Left lung (tissue), 10 donors: ENCODE data around the gene UBE2E2. TPM values are rescaled to one million over a fixed set of nuclear protein-coding genes. Genes with fewer than 3 reads are reported as not detected.

Source experiments
- ATAC-seq: fragments of 200-7000 bp; cut with Tn5 transposase; one replicate; pipeline ENCODE4 v1.9.1; 2020; ENCODE audit warnings: moderate library complexity
- DNase-seq, 4 donors: peaks; one replicate each; pipeline ENCODE4 v3.0.0-alpha.2; 2013 to 2020
- H3K27ac ChIP-seq, 2 donors: fragments of 200-600 bp; sonication (generic) in 1 of 2; one replicate each; pipeline versions ENCODE4 v1.5.0 to v1.8.0; 2020 to 2021
- H3K27me3 ChIP-seq, 2 donors: fragments of 200-600 bp; sonication (generic) in 1 of 2; one replicate each; pipeline versions ENCODE4 v1.5.0 to v1.8.0; 2020 to 2021
- H3K36me3 ChIP-seq, 2 donors: fragments of 200-600 bp; sonication (generic) in 1 of 2; one replicate each; pipeline versions ENCODE4 v1.5.0 to v1.8.0; 2020 to 2021
- H3K4me1 ChIP-seq, 2 donors: fragments of 200-600 bp; one replicate each; pipeline ENCODE4 v1.8.0; 2021
- H3K4me3 ChIP-seq, 2 donors: fragments of 200-600 bp; sonication (generic) in 1 of 2; one replicate each; pipeline versions ENCODE4 v1.5.0 to v1.8.0; 2020 to 2021; ENCODE audit warnings: mild to moderate bottlenecking in 1 of 2
- H3K9me3 ChIP-seq, 2 donors: fragments of 200-600 bp; sonication (generic) in 1 of 2; one replicate each; pipeline versions ENCODE4 v1.5.0 to v1.8.0; 2020 to 2021
- intact Hi-C, 2 donors: fragments of 100-400 bp; cut with DNase I; formaldehyde crosslinking; loops; one replicate each; pipeline versions ENCODE4 v1.11.2 to v1.14.2; 2022
- polyA plus RNA-seq, 6 donors: library from polyadenylated mRNA; unstranded; fragments of 120-200 nt; gene quantifications; one replicate each; pipeline ENCODE4 v1.2.1, GENCODE V29; 2013; ENCODE audit not compliant: insufficient read length in 6 of 6
- total RNA-seq, 2 donors: library from RNA; stranded (reverse); fragmentation: NEBNext Ultra II Directional; extraction: Animal tissue kit (Norgen Biotek cat#: 25700); gene quantifications; one replicate each; pipeline ENCODE4 v1.2.1, GENCODE V29; 2021
- TF ChIP-seq, protein P1 (sequence below), 2 donors: fragments of 200-600 bp; sonication (generic) in 1 of 2; IDR thresholded peaks; one replicate each; pipeline versions ENCODE4 v1.5.0 to v1.8.0; 2021; ENCODE audit warnings: antibody characterized with exemption in 2 of 2
- donor health status: DM: no; HTN: yes; CAD: no.
- donor health status: DM: no; HTN: no; CAD: no.

UBE2E2 gene
- total and polyA plus RNA-seq, 8 donors = 42.3 to 55.6 (median 47.5) TPM

DNA sequence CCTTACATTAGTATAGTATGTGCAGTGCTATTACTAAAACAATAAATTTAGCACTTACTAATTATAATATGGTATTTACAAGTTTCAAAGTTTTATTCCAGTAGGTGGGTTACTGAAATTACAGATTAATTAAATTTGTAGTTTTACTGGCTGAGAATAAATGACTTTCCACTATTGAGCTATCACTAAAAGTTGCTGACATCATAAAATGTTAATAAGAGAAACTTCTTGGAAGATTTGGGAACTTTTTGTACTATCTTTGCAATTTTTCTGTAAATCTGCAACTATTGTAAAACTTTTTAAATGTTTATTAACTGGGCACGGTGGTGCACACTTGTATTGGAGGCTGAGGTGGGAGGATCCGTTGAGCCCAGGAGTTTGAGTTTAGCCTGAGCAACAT, 247.7 kb downstream of the UBE2E2 start:
- DNase-seq (no peak), ATAC-seq (no peak)
- Histone ChIP-seq H3K4me1 (peaks cover 0 to 9% of the 10 kb centered on the region in 2 donors), H3K36me3 (no peaks in the 10 kb centered on the region), H3K27ac (no peak overlapping the region), H3K9me3 (no peaks in the 10 kb centered on the region), H3K4me3 (no peak overlapping the region), H3K27me3 (no peaks in the 10 kb centered on the region)
- TF ChIP-seq, protein P1, sequence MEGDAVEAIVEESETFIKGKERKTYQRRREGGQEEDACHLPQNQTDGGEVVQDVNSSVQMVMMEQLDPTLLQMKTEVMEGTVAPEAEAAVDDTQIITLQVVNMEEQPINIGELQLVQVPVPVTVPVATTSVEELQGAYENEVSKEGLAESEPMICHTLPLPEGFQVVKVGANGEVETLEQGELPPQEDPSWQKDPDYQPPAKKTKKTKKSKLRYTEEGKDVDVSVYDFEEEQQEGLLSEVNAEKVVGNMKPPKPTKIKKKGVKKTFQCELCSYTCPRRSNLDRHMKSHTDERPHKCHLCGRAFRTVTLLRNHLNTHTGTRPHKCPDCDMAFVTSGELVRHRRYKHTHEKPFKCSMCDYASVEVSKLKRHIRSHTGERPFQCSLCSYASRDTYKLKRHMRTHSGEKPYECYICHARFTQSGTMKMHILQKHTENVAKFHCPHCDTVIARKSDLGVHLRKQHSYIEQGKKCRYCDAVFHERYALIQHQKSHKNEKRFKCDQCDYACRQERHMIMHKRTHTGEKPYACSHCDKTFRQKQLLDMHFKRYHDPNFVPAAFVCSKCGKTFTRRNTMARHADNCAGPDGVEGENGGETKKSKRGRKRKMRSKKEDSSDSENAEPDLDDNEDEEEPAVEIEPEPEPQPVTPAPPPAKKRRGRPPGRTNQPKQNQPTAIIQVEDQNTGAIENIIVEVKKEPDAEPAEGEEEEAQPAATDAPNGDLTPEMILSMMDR (IDR thresholded peaks at IDR 0.05) = no peak
- intact Hi-C loops = no loop called here

DNA sequence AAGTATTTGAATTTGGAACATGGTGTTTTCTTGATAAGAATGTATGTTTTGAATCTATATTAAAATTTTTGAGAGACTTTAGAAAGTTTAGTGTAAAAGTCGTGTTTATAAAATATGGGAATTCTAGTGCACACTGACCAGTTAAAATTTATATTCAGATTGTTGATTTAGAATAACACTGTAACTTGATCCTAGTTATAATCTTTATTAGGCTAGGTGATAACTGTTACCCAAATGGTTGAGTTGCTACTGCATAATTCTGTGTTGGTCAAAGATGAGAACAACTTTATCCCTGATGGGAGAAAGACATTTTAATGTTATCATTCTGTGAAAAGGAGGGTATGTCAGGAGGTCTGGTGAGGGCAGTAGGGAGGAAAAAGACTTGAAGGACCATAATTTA, 249.3 kb downstream of the UBE2E2 start:
- Histone ChIP-seq H3K27me3 (no peaks in the 10 kb centered on the region), H3K9me3 (no peaks in the 10 kb centered on the region), H3K4me3 (no peak overlapping the region), H3K36me3 (no peaks in the 10 kb centered on the region), H3K4me1 (peaks cover 0 to 9% of the 10 kb centered on the region in 2 donors), H3K27ac (no peak overlapping the region)
- DNase-seq (no peak), ATAC-seq (no peak)
- TF ChIP-seq, protein P1 (IDR thresholded peaks at IDR 0.05) = no peak
- intact Hi-C loops = no loop called here

DNA sequence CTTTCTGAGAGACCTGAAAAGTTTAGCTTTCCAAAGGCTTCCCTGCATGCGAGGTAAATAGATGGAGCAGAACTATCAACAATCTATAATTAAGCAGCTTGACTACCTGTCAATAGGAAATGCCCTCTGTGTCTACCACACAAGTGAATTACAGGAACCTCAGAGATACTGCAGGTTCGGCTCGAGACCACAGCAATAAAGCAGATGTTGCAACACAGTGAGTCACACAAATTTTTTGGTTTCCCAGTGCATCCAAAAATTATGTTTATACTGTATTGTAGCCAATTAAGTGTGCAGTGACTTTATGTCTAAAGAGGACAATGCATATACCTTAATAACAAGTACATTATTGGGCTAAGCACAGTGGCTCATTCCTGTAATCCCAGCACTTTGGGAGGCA, 252.0 kb downstream of the UBE2E2 start:
- intact Hi-C loops = no loop called here
- TF ChIP-seq, protein P1 (IDR thresholded peaks at IDR 0.05) = no peak
- peak; percentile 45 for ATAC-seq

DNA sequence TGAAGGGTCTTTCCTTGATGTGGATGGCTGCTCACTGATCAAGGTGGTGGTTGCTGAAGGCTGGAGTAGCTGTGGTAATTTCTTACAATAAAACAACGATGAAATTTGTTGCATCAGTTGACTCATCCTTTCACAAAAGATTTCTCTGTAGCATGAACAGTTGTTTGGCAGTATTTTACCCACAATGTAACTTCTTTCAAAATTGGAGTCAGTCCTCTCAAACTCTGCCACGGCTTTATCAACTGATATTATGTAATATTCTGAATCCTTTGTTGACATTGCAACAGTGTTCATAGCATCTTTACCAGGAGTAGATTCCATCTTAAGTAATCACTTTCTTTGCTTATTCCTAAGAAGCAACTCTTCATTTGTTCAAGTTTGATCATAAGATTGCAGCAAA, 252.6 kb downstream of the UBE2E2 start:
- ATAC-seq = peak; percentile 19
- Histone ChIP-seq H3K4me1 (peaks cover 0 to 9% of the 10 kb centered on the region in 2 donors), H3K27me3 (no peaks in the 10 kb centered on the region), H3K36me3 (no peaks in the 10 kb centered on the region), H3K9me3 (no peaks in the 10 kb centered on the region), H3K27ac (no peak overlapping the region), H3K4me3 (no peak overlapping the region)
- intact Hi-C loops = no loop called here
- no peak for DNase-seq
- TF ChIP-seq, protein P1 (IDR thresholded peaks at IDR 0.05) = no peak

More for the DNA sequence above, 252.0 kb downstream of the UBE2E2 start:
- DNase-seq = no peak
- Histone ChIP-seq H3K36me3 (no peaks in the 10 kb centered on the region), H3K4me3 (no peak overlapping the region), H3K27ac (no peak overlapping the region), H3K27me3 (no peaks in the 10 kb centered on the region), H3K9me3 (no peaks in the 10 kb centered on the region), H3K4me1 (peaks cover 0 to 9% of the 10 kb centered on the region in 2 donors)

DNA sequence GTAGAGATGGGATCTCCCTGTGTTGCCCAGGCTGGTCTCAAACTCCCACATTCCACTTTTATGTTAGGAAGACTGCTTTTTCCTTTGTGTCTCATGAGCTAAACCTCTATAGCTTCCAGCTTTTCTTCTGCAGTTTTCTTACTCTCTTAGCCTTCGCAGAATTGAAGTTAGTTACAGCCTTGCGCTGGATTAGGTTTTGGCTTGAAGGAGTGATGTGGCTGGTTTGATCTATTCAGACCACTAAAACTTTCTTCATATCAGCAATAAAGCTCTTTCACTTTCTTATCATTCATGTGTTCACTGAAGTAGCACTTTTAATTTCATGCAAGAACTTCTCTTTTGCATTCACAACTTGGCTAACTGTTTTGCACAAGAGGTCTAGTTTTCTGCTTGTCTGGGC, 254.6 kb downstream of the UBE2E2 start:
- TF ChIP-seq, protein P1 (IDR thresholded peaks at IDR 0.05) = no peak
- Histone ChIP-seq H3K27ac (no peak overlapping the region), H3K4me1 (peaks cover 0 to 9% of the 10 kb centered on the region in 2 donors), H3K36me3 (no peaks in the 10 kb centered on the region), H3K9me3 (no peaks in the 10 kb centered on the region), H3K27me3 (no peaks in the 10 kb centered on the region), H3K4me3 (no peak overlapping the region)
- no peak for DNase-seq
- no peak for ATAC-seq
- intact Hi-C loops = no loop called here
